HG03060 (cell line): ENCODE data around the gene ZNF467.

Source experiments
- ATAC-seq: cut with Tn5 transposase; IDR thresholded peaks from one replicate; pipeline ENCODE4 v1.9.1; 2021; ENCODE audit warnings: low read depth, moderate number of reproducible peaks; ENCODE audit not compliant: unreplicated experiment

The ZNF467 gene

GRCh38 chr7:149787428-149788299 lies 14.3 kb upstream of the ZNF467 start:
- no peak for ATAC-seq

DNA sequence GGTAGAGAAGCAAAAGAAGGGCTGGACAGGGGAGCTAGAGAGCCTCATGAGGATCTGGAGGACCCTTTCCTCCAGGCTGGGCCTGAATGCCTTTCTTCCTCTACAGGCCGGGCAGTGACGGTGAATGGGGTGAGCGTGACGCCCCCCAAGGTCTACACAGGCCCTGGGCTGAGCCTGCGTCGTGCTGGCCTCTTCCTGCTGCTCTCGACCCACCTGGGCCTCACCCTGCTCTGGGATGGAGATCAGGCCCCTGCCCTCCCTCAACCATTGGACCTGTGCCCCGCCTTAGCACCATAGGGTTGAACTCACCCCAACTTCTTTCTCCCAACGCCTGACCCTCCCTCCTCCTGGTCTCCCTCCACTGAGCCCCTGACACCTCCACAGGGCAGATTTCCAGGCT lies 12.6 kb upstream of the ZNF467 start:
- ATAC-seq: no peak

GRCh38 chr7:149785402-149785801 lies 12.0 kb upstream of the ZNF467 start:
- ATAC-seq: no peak

GRCh38 chr7:149784251-149784608 lies 10.8 kb upstream of the ZNF467 start:
- no peak for ATAC-seq

- no peak for ATAC-seq
Observed at GRCh38 chr7:149783386-149784250, 10.2 kb upstream of the ZNF467 start.

GRCh38 chr7:149782682-149783345 lies 9.4 kb upstream of the ZNF467 start:
- no peak for ATAC-seq

DNA sequence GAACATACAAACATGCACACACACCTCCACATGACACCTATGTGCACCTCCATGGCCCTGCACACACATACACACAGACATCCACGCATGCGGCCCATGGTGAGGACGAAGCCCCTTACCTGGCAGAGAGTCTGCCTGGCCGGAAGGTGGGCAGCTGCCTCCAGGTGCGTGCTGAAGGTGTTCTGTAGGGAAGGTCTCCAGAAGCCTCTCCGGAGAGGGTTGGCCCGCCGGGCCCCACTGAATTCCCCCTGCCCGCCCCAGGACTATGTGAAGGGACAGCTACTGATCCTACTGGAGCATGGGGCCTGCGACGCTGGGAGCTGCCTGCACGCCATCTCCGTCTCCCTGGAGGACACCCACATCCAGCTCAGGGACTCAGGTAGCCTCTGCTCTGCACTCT lies 8.5 kb upstream of the ZNF467 start:
- ATAC-seq: no peak

- ATAC-seq: no peak
Observed at GRCh38 chr7:149780636-149781419, 7.4 kb upstream of the ZNF467 start.

DNA sequence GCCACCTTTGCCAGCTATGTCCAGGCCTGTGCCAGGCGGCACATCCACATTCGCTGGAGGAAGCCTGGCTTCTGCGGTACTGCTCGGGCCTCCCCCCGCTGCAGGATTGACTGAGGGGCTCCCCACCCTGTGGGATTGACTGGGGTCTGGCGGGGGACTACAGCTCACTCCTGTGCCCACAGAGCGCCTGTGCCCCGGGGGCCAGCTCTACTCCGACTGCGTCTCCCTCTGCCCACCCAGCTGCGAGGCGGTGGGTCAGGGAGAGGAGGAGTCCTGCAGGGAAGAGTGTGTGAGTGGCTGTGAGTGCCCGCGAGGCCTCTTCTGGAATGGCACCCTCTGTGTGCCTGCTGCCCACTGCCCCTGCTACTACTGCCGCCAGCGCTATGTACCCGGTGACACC lies 6.7 kb upstream of the ZNF467 start:
- no peak for ATAC-seq

- no peak for ATAC-seq
Observed at GRCh38 chr7:149779502-149779805, 6.1 kb upstream of the ZNF467 start.

GRCh38 chr7:149778696-149779501 lies 5.5 kb upstream of the ZNF467 start:
- ATAC-seq: no peak

DNA sequence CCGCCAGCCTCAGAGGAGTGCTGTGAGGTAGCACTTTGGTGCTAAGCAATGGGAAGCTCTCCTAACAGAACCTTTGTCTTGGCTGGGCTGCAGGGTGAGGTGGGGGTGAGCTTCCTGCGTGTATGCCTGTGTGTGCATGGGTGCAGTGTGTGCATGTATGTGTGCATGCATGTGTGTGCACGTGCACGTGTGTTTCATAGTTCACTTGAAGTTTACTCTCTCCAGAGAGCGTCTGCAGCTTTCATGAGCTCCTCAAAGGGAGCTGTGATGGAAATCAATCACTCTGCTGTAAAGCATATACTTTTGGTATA lies 4.9 kb upstream of the ZNF467 start:
- ATAC-seq: no peak

DNA sequence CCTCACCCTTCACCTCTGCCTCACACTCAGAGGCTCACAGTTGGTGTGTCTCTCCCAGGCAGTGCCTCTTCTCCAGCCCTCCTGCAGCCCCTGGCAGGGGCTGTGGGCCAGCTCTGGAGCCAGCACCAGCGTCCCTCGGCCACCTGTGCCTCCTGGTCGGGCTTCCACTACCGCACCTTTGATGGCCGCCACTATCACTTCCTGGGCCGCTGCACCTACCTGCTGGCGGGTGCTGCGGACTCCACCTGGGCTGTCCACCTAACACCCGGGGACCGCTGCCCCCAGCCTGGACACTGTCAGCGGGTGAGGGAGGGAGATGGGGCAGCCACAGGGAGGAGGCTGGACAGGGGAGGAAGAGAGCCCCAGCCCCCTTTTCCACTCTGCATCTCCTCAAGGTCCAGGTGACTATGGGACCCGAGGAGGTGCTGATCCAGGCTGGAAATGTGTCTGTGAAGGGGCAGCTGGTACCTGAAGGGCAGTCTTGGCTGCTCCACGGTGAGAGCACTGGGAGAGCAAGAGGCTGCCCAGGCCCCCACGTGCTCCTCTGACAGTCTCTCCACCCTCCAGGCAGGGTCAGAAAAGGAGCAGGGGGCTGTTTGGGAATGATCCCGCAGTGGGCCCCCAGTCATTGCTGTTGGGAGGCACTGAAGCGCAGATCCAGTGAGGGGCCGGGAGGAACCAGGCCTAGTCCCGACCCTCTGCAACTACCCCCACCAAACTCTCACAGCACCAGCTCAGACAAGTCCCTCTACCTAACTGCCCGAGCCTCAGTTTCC lies 4.4 kb upstream of the ZNF467 start:
- no peak for ATAC-seq

GRCh38 chr7:149776848-149777407 lies 3.5 kb upstream of the ZNF467 start:
- ATAC-seq: no peak

DNA sequence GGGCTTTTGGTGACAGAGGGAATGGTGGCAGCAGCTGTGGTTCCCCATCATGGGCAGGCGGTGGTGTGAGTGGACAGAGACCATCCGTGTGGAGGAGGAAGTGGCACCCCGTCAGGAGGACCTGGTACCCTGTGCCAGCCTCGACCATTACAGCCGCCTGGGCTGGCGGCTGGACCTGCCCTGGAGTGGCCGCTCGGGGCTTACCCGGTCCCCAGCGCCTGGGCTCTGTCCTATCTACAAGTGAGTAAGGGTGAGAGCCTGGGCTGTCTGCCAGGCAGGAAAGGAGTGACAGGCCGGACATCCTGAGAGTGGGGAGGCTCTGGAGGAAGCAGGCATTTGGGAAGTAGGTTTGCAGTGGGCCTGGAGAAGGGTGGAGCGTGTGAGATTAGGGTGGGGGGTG lies 2.9 kb upstream of the ZNF467 start:
- ATAC-seq: no peak

DNA sequence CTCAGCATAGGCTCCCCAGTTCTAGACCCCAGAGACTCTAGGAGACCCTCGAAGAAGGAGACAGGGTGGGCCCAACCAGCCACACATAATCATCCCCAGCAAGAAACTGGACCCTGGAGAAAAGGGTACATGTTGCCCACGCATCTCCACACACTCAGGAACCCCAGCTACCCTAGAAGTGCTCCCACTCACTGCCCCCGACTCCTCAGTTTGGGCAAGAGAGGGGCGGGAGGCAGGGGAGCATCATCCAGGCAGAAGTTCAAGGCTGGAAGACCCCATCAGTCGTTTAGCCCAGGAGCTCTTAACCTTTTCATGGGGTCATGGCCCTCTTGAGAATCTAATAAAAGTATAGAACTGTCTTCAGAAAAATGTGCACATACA lies 1.8 kb upstream of the ZNF467 start:
- ATAC-seq: no peak

GRCh38 chr7:149774237-149775175 lies 1.1 kb upstream of the ZNF467 start:
- ATAC-seq: no peak

GRCh38 chr7:149772956-149773434 lies 393 bp downstream of the ZNF467 start:
- no peak for ATAC-seq
